SH-SY5Y (cell line): Measurements from ENCODE around the gene PFKM.

Experiments
- GATA2 ChIP-seq: IDR thresholded peaks from 2 replicates; pipeline ENCODE4 v1.6.1; 2011; ENCODE audit warnings: mild to moderate bottlenecking, low read depth, low read length
- GATA3 ChIP-seq: IDR thresholded peaks from 2 replicates; pipeline ENCODE4 v1.6.1; 2011; ENCODE audit warnings: low read depth, mild to moderate bottlenecking, low read length, moderate library complexity

PFKM gene

GRCh38 chr12:48187916-48188695 lies 68.9 kb downstream of the PFKM start:
- TF ChIP-seq GATA2 (no peak), GATA3 (no peak)

- no peak for TF ChIP-seq GATA3
- TF ChIP-seq GATA2 = 0 out of 2 replicates have a peak, but pooled peaks have one; percentile 8
Observed at GRCh38 chr12:48189331-48190125, 70.4 kb downstream of the PFKM start.

GRCh38 chr12:48191096-48191495 lies 71.9 kb downstream of the PFKM start:
- TF ChIP-seq GATA3 (no peak), GATA2 (no peak)

DNA sequence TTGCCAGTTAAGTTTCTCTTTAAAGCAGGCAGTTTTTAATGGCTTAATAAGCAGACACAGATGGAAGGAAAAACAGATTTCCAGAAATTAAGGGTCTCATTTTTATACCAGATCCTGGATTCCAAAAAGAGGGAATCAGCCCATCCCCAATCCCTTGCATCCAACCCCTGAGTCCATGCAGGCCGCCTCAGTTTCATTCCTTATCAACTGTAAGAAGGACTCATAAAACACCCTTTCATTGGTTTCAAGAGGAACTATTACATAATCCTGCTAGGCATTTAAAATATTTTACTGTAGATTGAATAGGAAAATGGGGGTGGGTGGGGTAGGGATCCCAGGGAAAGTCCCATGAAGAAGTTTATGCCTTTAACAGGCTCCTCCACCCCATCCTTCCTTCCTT lies 73.7 kb downstream of the PFKM start:
- TF ChIP-seq GATA2 (no peak), GATA3 (no peak)

DNA sequence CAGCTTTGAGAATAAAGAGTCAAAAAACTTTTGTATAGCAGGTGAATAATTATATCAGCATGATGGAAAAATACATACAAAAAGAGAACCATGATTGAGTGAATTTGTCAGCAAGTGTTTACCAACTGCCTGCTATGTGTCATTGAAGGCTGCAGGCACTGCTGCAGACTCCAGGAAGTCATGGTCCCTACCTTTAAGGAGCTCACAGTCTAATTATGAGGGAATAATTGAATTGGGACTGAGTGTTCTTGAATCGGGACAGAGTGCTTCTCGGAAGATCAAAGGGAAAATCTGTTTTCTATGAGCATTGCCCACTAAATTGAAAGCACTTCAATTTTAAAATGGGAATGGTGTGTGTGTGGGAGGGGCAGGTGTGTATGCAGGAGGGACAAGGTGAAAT lies 74.5 kb downstream of the PFKM start:
- TF ChIP-seq GATA2 = no peak
- TF ChIP-seq GATA3 = no peak

GRCh38 chr12:48194799-48195201 lies 75.6 kb downstream of the PFKM start:
- peak; percentile 63; the same call in 1 of the 2 replicates for TF ChIP-seq GATA2
- TF ChIP-seq GATA3 = peak; percentile 61
